SU-DHL-6 (cell line): ENCODE measurements around the gene NAP1L1.
A peak's percentile ranks its signal among the peaks of the same experiment; 100 is the strongest.

Experiments
- H2AFZ ChIP-seq: fragments of 200-600 bp; sonication (generic); 2 replicates; pipeline ENCODE4 v1.6.1; 2014; ENCODE audit warnings: low read depth, mild to moderate bottlenecking, moderate library complexity, mixed read lengths, antibody characterized with exemption, low read length; ENCODE audit not compliant: severe bottlenecking
- H3F3A ChIP-seq: fragments of 200-600 bp; shearing (Covaris generic); 2 replicates; pipeline ENCODE4 v1.6.0; 2016; ENCODE audit warnings: antibody characterized with exemption, mild to moderate bottlenecking; ENCODE audit not compliant: insufficient read depth
- H3K27ac ChIP-seq: fragments of 200-600 bp; sonication (generic); 2 replicates; pipeline ENCODE4 v1.5.1; 2016; ENCODE audit warnings: low read depth, mild to moderate bottlenecking, low read length, moderate library complexity, mixed read lengths
- H3K27me3 ChIP-seq: fragments of 200-600 bp; sonication (generic), shearing (Covaris generic); 2 replicates; pipeline ENCODE4 v1.6.0; 2014; ENCODE audit warnings: mild to moderate bottlenecking, low read length
- H3K36me3 ChIP-seq: fragments of 200-600 bp; sonication (generic); 2 replicates; pipeline ENCODE4 v1.6.1; 2014; ENCODE audit warnings: mild to moderate bottlenecking, low read length, mixed read lengths
- H3K4me2 ChIP-seq: fragments of 300-600, 200-600 bp; shearing (Covaris generic), sonication (generic); 2 replicates; pipeline ENCODE4 v1.6.0; 2014; ENCODE audit warnings: low read length, low read depth, mild to moderate bottlenecking; ENCODE audit not compliant: poor library complexity, severe bottlenecking
- H3K4me3 ChIP-seq: fragments of 200-600 bp; sonication (generic); 2 replicates; pipeline ENCODE4 v1.5.1; 2014; ENCODE audit warnings: antibody characterized with exemption, low read length, mild to moderate bottlenecking, mixed read lengths; ENCODE audit not compliant: insufficient read depth, poor library complexity, severe bottlenecking
- H3K79me2 ChIP-seq: fragments of 200-600 bp; sonication (generic); 2 replicates; pipeline ENCODE4 v1.6.1; 2014; ENCODE audit warnings: mild to moderate bottlenecking, low read length, moderate library complexity; ENCODE audit not compliant: insufficient read depth
- H3K9ac ChIP-seq: fragments of 200-600 bp; sonication (generic); 2 replicates; pipeline ENCODE4 v1.7.0; 2014; ENCODE audit warnings: mild to moderate bottlenecking, low read length
- H3K9me2 ChIP-seq: fragments of 200-600 bp; sonication (generic); replicated peaks from 2 replicates; pipeline ENCODE4 v1.6.1; 2014; ENCODE audit warnings: low read length; ENCODE audit not compliant: insufficient read depth
- H3K9me3 ChIP-seq: fragments of 200-600 bp; sonication (generic); 2 replicates; pipeline ENCODE4 v1.6.1; 2014; ENCODE audit warnings: low read length, mixed read lengths; ENCODE audit not compliant: insufficient read depth
- H4K20me1 ChIP-seq: fragments of 200-600 bp; sonication (generic); 2 replicates; pipeline ENCODE4 v1.6.1; 2014; ENCODE audit warnings: low read depth, mild to moderate bottlenecking, antibody characterized with exemption, low read length, moderate library complexity, mixed read lengths
- EZH2phosphoT487 ChIP-seq: fragments of 200-600 bp; sonication (generic), shearing (Covaris generic); conservative IDR thresholded peaks from 2 replicates; pipeline ENCODE4 v1.6.1; 2018; ENCODE audit warnings: mild to moderate bottlenecking, antibody characterized with exemption, low read length, moderate library complexity, mixed read lengths
- TF ChIP-seq, protein P1 (sequence below): fragments of 200-600 bp; sonication (generic); IDR thresholded peaks from one replicate; pipeline ENCODE4 v1.5.1; 2017; ENCODE audit warnings: antibody characterized with exemption, mild to moderate bottlenecking, low read length, moderate library complexity; ENCODE audit not compliant: insufficient read depth, poor library complexity, severe bottlenecking

Gene NAP1L1

DNA sequence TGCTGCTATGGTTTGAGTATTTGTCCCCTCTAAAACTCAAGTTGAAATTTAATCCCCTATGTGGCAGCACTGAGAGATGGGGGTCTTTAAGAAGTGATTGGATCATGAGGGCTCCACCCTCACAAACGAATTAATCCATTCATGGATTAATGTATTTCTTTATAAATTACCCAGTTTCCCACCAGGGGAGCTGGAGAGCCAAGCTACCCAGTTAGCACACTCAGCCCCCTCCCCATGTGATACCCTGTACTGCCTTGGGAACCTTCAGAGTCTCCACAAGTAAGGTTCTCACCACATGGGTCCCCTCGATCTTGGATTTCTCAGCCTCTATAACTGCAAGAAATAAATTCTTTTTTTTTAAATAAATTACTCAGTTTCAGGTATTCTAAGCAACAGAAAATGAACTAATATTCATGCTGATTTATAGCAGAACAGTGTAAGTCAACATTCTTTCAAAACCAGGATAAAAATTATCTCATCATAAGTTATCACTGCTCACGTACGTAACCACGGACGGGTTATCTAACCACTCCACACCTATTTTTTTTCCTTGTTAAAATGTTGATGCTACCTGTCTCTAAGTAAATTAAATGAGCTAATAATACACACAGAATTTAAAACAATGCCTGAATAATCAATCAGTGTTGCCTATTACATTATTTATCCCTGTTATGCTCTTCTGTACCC, 3.6 kb downstream of the NAP1L1 start:
- no peak for TF ChIP-seq EZH2phosphoT487
- TF ChIP-seq, protein P1, sequence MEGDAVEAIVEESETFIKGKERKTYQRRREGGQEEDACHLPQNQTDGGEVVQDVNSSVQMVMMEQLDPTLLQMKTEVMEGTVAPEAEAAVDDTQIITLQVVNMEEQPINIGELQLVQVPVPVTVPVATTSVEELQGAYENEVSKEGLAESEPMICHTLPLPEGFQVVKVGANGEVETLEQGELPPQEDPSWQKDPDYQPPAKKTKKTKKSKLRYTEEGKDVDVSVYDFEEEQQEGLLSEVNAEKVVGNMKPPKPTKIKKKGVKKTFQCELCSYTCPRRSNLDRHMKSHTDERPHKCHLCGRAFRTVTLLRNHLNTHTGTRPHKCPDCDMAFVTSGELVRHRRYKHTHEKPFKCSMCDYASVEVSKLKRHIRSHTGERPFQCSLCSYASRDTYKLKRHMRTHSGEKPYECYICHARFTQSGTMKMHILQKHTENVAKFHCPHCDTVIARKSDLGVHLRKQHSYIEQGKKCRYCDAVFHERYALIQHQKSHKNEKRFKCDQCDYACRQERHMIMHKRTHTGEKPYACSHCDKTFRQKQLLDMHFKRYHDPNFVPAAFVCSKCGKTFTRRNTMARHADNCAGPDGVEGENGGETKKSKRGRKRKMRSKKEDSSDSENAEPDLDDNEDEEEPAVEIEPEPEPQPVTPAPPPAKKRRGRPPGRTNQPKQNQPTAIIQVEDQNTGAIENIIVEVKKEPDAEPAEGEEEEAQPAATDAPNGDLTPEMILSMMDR: no peak
- Histone ChIP-seq H3K9ac (no peak overlapping the region), H3K9me2 (no peaks in the 10 kb centered on the region), H3K4me3 (no peak overlapping the region), H2AFZ (no peak overlapping the region), H3K79me2 (peaks cover 85% of the 10 kb centered on the region), H3K27ac (no peak overlapping the region), H3K27me3 (no peaks in the 10 kb centered on the region), H3F3A (0 out of 2 replicates have a peak, but pooled peaks cover 11% of the 10 kb centered on the region), H3K4me2 (peak overlapping the region; percentile 96), H3K9me3 (no peaks in the 10 kb centered on the region), H4K20me1 (peaks cover 65% of the 10 kb centered on the region), H3K36me3 (peaks cover 19% of the 10 kb centered on the region)

DNA sequence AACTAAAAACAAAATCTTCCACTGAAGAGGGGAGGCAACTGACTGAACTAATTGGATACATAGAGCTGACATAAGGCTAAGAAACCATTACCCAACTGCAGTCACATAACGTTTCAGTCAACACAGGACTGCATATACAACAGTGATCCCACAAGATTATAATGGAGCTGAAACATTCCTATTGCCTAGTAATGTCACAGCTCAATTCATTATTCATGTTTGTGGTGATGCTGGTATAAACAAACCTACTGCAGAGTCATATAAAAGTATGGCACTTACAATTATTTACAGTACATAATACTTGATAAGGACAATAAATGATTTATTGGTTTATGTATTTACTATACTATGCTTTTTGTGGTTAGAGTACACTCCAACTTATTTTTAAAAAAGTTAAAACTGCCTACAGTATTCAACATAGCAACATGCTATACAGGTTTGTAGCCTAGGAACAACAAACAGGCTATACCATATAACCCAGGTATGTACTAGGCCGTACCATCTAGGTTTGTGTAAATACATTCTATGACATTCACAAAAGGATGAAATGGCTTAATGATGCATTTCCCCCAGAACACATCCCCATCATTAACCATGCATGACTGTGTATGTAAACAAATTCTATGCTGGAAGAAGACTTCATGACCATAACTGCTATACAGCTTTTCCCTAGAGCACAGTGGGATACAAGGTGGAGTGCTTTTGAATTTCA, 4.3 kb downstream of the NAP1L1 start:
- H3K9me3 ChIP-seq: no peaks in the 10 kb centered on the region
- peaks cover 92% of the 10 kb centered on the region for H3K79me2 ChIP-seq
- 0 out of 2 replicates have a peak, but pooled peaks cover 11% of the 10 kb centered on the region for H3F3A ChIP-seq
- no peak overlapping the region for H2AFZ ChIP-seq
- H3K9me2 ChIP-seq: no peaks in the 10 kb centered on the region
- H3K4me2 ChIP-seq: peak overlapping the region; percentile 11
- H4K20me1 ChIP-seq: peaks cover 72% of the 10 kb centered on the region
- H3K36me3 ChIP-seq: peaks cover 21% of the 10 kb centered on the region
- no peak overlapping the region for H3K9ac ChIP-seq
- no peak overlapping the region for H3K27ac ChIP-seq
- H3K27me3 ChIP-seq: no peaks in the 10 kb centered on the region
- TF ChIP-seq EZH2phosphoT487: no peak
- TF ChIP-seq, protein P1: no peak
- no peak overlapping the region for H3K4me3 ChIP-seq

DNA sequence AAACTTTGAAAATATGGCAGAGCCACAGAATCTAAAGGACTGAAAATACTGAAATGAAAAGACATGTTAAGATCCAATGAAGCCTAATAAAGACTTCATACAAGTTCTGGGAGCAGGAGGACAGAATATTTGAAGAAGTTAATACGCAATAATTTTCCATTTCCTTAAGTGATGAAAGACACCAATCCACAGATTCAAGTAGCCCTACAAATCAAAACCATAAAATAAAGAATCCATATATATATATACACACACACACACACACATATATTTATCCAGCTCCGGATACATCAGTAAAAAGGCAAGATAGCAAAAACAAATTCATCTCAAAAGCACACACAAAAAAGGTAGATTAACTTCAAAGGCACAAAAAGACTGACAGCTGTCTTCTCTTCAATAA, 5.7 kb downstream of the NAP1L1 start:
- TF ChIP-seq EZH2phosphoT487: no peak
- TF ChIP-seq, protein P1: no peak
- Histone ChIP-seq H3K9ac (0 out of 2 replicates have a peak overlapping the region, but pooled peaks have one; percentile 14), H3K9me2 (no peaks in the 10 kb centered on the region), H3K9me3 (no peaks in the 10 kb centered on the region), H3K36me3 (peaks cover 36% of the 10 kb centered on the region), H4K20me1 (peaks cover 87% of the 10 kb centered on the region), H3F3A (0 out of 2 replicates have a peak, but pooled peaks cover 11% of the 10 kb centered on the region), H3K4me3 (no peak overlapping the region), H3K4me2 (peak overlapping the region; percentile 11), H3K79me2 (peaks cover 100% of the 10 kb centered on the region), H2AFZ (no peak overlapping the region), H3K27ac (no peak overlapping the region; the same call in 1 of the 2 replicates), H3K27me3 (no peaks in the 10 kb centered on the region)
